Effector CD4-positive, alpha-beta T cell (primary cell): ENCODE data around the gene ATXN1.

ENCODE experiments used
- DNase-seq: peaks from one replicate; pipeline ENCODE4 v3.0.0-alpha.2; 2020

ATXN1 gene

GRCh38 chr6:16696496-16696895 lies 64.8 kb downstream of the ATXN1 start:
- DNase-seq = no peak

- no peak for DNase-seq
Measured at GRCh38 chr6:16694781-16695578, 66.3 kb downstream of the ATXN1 start.

GRCh38 chr6:16691324-16691723 lies 69.9 kb downstream of the ATXN1 start:
- DNase-seq = no peak

GRCh38 chr6:16690608-16691142 lies 70.6 kb downstream of the ATXN1 start:
- no peak for DNase-seq

- DNase-seq = no peak
Measured at GRCh38 chr6:16689788-16690607, 71.3 kb downstream of the ATXN1 start.

GRCh38 chr6:16688984-16689636 lies 72.2 kb downstream of the ATXN1 start:
- no peak for DNase-seq

GRCh38 chr6:16688436-16688835 lies 72.8 kb downstream of the ATXN1 start:
- DNase-seq = no peak

- no peak for DNase-seq
Measured at GRCh38 chr6:16687045-16687444, 74.2 kb downstream of the ATXN1 start.

GRCh38 chr6:16684896-16685554 lies 76.2 kb downstream of the ATXN1 start:
- DNase-seq = peak; percentile 59

GRCh38 chr6:16684195-16684689 lies 77.0 kb downstream of the ATXN1 start:
- no peak for DNase-seq

- DNase-seq = no peak
Measured at GRCh38 chr6:16683641-16684194, 77.5 kb downstream of the ATXN1 start.

- no peak for DNase-seq
Measured at GRCh38 chr6:16681260-16681873, 79.9 kb downstream of the ATXN1 start.

GRCh38 chr6:16679050-16679449 lies 82.2 kb downstream of the ATXN1 start:
- DNase-seq = no peak

GRCh38 chr6:16677458-16677857 lies 83.8 kb downstream of the ATXN1 start:
- DNase-seq = no peak

GRCh38 chr6:16676978-16677377 lies 84.3 kb downstream of the ATXN1 start:
- DNase-seq = no peak

- DNase-seq = no peak
Measured at GRCh38 chr6:16676376-16676775, 84.9 kb downstream of the ATXN1 start.

- DNase-seq = no peak
Measured at GRCh38 chr6:16674801-16675392, 86.4 kb downstream of the ATXN1 start.

- DNase-seq = no peak
Measured at GRCh38 chr6:16673011-16673797, 88.1 kb downstream of the ATXN1 start.

GRCh38 chr6:16671302-16672289 lies 89.7 kb downstream of the ATXN1 start:
- DNase-seq = no peak
